Panc1 (cell line): ENCODE data around the gene ABCC4.

Source experiments
- CTCF ChIP-seq: fragments of 450-650 bp; IDR thresholded peaks from 2 replicates; pipeline ENCODE4 v1.5.1; 2017; ENCODE audit warnings: mild to moderate bottlenecking
- POLR2AphosphoS5 ChIP-seq: IDR thresholded peaks from 2 replicates; pipeline ENCODE4 v1.6.1; 2012; ENCODE audit warnings: mild to moderate bottlenecking, low read depth, low read length, moderate library complexity
- TCF7L2 ChIP-seq: IDR thresholded peaks from 2 replicates; pipeline ENCODE4 v1.6.1; 2011; ENCODE audit warnings: mild to moderate bottlenecking, low read depth, low read length, inconsistent platforms
- TF ChIP-seq, protein P1 (sequence below), 2 experiments: IDR thresholded peaks; 2 replicates each; pipeline ENCODE4 v1.6.1; 2011 to 2012; ENCODE audit warnings: low read depth in 2 of 2, control low read depth in 1 of 2, low read length in 1 of 2, mild to moderate bottlenecking in 1 of 2, moderate library complexity in 1 of 2; ENCODE audit not compliant: insufficient read depth in 1 of 2

- TF ChIP-seq CTCF (no peak), TCF7L2 (no peak), POLR2AphosphoS5 (no peak)
- TF ChIP-seq, protein P1, sequence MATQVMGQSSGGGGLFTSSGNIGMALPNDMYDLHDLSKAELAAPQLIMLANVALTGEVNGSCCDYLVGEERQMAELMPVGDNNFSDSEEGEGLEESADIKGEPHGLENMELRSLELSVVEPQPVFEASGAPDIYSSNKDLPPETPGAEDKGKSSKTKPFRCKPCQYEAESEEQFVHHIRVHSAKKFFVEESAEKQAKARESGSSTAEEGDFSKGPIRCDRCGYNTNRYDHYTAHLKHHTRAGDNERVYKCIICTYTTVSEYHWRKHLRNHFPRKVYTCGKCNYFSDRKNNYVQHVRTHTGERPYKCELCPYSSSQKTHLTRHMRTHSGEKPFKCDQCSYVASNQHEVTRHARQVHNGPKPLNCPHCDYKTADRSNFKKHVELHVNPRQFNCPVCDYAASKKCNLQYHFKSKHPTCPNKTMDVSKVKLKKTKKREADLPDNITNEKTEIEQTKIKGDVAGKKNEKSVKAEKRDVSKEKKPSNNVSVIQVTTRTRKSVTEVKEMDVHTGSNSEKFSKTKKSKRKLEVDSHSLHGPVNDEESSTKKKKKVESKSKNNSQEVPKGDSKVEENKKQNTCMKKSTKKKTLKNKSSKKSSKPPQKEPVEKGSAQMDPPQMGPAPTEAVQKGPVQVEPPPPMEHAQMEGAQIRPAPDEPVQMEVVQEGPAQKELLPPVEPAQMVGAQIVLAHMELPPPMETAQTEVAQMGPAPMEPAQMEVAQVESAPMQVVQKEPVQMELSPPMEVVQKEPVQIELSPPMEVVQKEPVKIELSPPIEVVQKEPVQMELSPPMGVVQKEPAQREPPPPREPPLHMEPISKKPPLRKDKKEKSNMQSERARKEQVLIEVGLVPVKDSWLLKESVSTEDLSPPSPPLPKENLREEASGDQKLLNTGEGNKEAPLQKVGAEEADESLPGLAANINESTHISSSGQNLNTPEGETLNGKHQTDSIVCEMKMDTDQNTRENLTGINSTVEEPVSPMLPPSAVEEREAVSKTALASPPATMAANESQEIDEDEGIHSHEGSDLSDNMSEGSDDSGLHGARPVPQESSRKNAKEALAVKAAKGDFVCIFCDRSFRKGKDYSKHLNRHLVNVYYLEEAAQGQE (IDR thresholded peaks at IDR 0.05; ENCODE audit: insufficient read depth in 1 of 2, low read depth in 2 of 2, low read length in 1 of 2), result no peak
Measured at GRCh38 chr13:95180513-95181245, 120.6 kb downstream of the ABCC4 start.
